GM12874 (cell line): ENCODE results near the gene NEDD4L.

Source experiments
- TF ChIP-seq, protein P1 (sequence below): IDR thresholded peaks from 2 replicates; pipeline ENCODE4 v1.5.1; 2011; ENCODE audit warnings: low read depth, mild to moderate bottlenecking, control low read depth, low read length, moderate library complexity; ENCODE audit not compliant: insufficient read depth

Gene NEDD4L

DNA sequence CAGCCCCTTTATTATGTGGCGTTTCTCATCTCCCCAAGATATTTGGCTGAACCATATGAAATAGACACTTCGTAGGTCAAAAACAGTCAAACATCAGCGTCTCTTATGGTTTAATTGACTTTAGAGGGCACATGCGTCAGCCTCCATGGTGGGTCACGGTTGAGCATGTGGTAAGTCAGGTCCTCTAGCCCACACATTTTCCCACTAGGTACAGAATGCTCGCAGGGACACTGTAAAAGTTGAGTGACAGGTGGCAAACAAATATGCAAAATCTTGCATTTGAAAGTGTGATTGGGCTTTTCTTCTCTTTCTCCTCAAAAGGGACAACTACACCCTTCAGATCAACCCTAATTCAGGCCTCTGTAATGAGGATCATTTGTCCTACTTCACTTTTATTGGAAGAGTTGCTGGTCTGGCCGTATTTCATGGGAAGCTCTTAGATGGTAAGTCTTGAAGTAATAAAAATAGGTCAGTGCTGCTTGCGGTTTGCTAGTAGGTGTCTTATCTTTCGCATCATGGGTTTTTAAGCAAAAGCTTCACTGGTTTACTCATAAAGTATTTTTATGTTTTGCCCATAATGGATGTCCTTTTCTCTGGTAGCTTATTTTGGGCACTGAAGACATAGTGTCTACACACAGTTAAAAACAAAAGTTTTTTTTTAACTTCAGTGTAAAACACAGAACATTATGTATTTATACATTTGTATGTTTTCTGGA is 323.6 kb downstream of the NEDD4L start:
- TF ChIP-seq, protein P1, sequence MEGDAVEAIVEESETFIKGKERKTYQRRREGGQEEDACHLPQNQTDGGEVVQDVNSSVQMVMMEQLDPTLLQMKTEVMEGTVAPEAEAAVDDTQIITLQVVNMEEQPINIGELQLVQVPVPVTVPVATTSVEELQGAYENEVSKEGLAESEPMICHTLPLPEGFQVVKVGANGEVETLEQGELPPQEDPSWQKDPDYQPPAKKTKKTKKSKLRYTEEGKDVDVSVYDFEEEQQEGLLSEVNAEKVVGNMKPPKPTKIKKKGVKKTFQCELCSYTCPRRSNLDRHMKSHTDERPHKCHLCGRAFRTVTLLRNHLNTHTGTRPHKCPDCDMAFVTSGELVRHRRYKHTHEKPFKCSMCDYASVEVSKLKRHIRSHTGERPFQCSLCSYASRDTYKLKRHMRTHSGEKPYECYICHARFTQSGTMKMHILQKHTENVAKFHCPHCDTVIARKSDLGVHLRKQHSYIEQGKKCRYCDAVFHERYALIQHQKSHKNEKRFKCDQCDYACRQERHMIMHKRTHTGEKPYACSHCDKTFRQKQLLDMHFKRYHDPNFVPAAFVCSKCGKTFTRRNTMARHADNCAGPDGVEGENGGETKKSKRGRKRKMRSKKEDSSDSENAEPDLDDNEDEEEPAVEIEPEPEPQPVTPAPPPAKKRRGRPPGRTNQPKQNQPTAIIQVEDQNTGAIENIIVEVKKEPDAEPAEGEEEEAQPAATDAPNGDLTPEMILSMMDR = no peak

DNA sequence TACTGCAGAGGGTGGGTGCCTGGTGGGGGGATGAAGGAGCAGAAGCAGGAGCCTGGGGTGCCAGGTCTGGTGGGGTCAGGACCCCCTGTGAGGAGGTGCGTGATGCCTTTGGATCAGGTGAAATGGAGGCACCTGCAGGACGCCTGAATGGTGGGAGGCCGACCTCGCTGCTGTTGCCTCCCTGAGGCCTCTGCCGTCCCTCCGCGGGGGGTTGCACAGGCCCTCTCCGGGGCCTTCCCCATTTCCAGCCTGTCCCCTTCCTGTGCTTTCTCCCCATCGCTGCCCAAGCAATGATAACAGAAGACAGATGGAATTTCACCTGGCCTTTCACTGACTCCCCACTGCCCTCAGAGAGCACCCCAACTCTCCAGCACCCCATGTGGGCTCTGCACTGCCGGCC is 325.6 kb downstream of the NEDD4L start:
- TF ChIP-seq, protein P1 = no peak

DNA sequence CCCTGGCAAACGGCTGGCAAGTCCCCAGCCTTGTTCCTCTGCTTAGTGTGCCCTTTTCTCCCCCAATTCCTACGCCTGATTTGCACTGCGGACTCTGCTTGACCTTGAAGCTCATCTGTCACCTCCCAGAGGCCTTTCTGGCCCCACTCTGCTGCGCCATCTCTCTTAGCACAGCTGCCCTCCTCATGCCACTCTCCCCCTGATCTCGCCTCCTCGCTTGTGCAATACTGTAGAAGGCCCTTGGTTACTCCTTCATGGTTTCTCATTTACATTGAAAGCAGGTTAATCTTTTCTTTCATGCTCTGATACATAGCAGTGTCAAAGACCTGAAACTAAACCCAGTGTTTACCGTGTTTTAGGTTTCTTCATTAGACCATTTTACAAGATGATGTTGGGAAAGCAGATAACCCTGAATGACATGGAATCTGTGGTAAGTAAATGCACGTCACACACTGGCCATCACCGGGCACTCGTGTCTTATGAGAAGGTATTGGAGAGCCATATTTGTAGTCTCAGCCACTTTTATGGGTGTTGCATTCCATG is 326.1 kb downstream of the NEDD4L start:
- TF ChIP-seq, protein P1 = no peak

- TF ChIP-seq, protein P1 = no peak
Measured at GRCh38 chr18:58370612-58371011, 326.6 kb downstream of the NEDD4L start.

DNA sequence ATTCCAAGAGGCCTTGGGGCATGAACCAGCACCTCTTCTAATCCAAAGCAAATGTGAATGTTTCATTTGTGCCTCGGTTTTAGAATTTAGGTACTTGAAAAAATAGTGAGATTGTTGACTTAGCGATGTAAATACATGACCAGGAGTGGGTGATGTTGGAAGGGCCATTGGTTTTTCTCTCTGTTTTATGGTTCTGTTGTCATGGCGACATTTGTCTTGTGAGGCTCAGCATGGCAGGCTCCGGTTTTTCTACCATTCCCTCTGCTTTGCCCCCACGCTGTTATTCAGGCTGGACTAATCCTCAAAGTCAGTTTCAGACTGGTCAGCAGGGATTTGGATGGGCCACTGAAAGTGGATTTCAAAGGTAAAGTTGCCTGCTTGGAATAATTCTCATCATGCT is 329.5 kb downstream of the NEDD4L start:
- TF ChIP-seq, protein P1 = no peak

GRCh38 chr18:58375051-58375450 is 331.0 kb downstream of the NEDD4L start:
- TF ChIP-seq, protein P1 = no peak

DNA sequence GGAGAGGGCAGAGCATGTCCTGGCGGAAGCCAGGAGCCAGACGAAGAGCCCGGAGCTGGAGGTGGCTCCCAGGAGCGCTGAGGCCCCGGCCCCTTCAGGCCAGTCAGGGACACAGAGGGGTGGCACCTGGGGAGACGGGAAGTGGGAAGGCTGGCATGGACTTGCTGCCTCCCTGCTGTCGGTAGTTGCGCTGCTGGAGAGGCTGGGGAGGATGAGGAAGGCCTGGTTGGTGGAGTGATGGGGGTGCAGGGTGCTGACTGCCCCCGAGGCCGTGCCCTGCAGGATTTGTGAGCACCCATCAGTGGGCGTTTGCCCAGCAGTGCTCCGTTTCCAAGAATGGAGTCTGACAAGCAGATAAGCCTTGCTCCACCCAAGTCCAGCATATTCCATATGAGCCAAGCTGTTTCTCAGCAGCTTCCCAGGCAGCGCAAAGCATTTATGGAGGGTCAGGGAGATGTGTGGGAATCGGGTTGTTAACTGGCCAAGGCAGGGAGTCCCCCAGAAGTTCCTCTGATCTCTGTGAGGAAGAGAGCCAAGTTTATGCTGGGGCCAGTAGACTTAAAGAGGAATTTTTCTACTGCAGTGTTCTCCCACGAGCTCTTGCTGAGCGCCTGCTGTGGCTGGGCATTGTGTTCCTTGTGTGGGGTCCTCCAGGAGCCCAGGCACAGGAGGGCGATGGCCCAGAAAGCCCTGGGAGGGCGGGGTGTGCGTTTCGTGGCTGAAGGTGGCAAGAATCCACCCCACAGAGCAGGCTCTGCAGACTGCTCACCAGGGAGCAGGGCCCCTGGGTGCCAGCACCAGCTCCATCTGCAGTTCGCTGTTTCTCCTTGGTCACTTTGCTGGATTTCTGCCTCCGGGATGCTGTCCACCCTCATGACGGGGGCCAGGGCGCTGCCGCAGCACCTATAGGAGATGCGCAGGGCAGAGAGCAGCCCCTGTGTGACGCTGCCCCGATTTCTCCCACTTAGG is 334.7 kb downstream of the NEDD4L start:
- TF ChIP-seq, protein P1 = no peak
